Progenitor cell of endocrine pancreas (in vitro differentiated cells): ENCODE measurements around the gene FAT1. TPM values are rescaled to one million over a fixed set of nuclear protein-coding genes. Genes with fewer than 3 reads are reported as not detected.

Experiments
- DNase-seq: peaks from one replicate; pipeline ENCODE4 v3.0.0; 2021; ENCODE audit warnings: low spot score; ENCODE audit not compliant: unreplicated experiment
- H3K27ac Mint-ChIP-seq: 2 replicates; pipeline ENCODE4 v1.8.0; 2021; ENCODE audit warnings: mild to moderate bottlenecking, moderate library complexity, mixed read lengths
- H3K27me3 Mint-ChIP-seq: 2 replicates; pipeline ENCODE4 v1.8.0; 2021; ENCODE audit warnings: mixed read lengths
- H3K36me3 Mint-ChIP-seq: 2 replicates; pipeline ENCODE4 v1.8.0; 2022; ENCODE audit warnings: mixed read lengths; ENCODE audit not compliant: insufficient read depth
- H3K4me1 Mint-ChIP-seq: 2 replicates; pipeline ENCODE4 v1.8.0; 2021; ENCODE audit warnings: low read depth, mixed read lengths
- H3K4me3 Mint-ChIP-seq: 2 replicates; pipeline ENCODE4 v1.8.0; 2021; ENCODE audit warnings: low read depth, mild to moderate bottlenecking, moderate library complexity, mixed read lengths
- H3K9me3 Mint-ChIP-seq: 2 replicates; pipeline ENCODE4 v1.8.0; 2021; ENCODE audit warnings: low read depth, mixed read lengths
- CTCF ChIP-seq: fragments of 200-600 bp; sonication (generic); IDR thresholded peaks from one replicate; pipeline ENCODE4 v1.5.0; 2021; ENCODE audit warnings: antibody characterized with exemption, mild to moderate bottlenecking; ENCODE audit not compliant: unreplicated experiment
- total RNA-seq: library from RNA; stranded (reverse); gene quantifications from 2 replicates; pipeline ENCODE4 v1.2.1, GENCODE V29; 2021

Gene FAT1
- total RNA-seq, 1 donor from 2014 or later, result 264 TPM

DNA sequence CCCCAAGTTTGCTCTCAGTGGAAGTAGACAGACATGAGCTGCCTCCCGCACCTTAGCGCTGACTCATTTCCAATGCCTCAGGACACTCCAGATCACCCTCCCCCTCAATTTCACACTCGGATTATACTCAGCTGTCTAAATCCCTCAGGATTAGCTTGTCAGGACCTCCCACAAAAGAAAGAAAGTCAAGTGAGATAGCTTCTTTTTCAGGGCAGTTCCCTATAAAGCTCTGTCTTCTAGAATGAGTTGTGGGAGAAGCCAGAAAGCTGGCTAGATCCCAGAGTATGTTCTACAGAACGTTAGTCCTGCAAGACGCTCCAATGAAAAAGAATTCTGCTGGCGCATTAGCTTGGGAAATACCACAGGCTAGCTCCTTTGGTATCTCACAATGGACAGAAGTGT lies 117.1 kb downstream of the FAT1 start:
- no peak for DNase-seq
- H3K36me3 Mint-ChIP-seq, result peaks cover 77% of the 10 kb centered on the region
- H3K9me3 Mint-ChIP-seq, result no peaks in the 10 kb centered on the region
- no peaks in the 10 kb centered on the region for H3K27me3 Mint-ChIP-seq
- H3K27ac Mint-ChIP-seq, result peak overlapping the region; percentile 57
- H3K4me3 Mint-ChIP-seq, result no peak overlapping the region
- no peaks in the 10 kb centered on the region for H3K4me1 Mint-ChIP-seq
- no peak for TF ChIP-seq CTCF

DNA sequence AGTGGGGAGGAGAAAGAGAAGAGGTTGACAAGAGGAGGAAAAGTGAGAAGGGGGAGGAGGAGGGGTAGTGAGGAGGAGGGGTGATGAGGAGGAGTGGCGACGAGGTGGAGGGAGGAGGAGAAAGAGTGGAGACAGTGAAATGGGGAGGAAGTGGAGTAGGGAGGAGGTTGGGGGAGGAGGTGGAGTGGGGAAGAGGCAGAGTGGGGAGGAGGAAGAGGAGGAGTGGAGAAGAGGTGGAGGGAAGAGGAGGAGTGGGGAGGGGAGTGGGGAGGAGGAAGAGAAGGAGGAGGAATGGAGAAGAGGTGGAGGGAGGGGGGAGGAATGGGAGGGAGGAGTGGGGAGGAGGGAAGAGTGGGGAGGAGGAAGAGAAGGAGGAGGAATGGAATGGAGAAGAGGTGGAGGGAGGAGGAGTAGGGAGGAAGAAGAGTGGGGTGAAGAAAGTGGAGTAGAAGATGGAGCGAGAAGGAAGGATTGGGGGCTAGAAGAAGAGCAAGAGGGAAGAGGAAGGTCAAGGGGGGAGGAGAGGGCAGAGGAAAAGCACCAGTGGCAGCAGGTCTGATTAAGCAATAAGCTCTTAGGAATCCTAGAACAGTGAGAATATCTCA lies 118.3 kb downstream of the FAT1 start:
- Mint-ChIP-seq H3K36me3 (peaks cover 73% of the 10 kb centered on the region), H3K27me3 (no peaks in the 10 kb centered on the region), H3K4me3 (no peak overlapping the region), H3K4me1 (no peaks in the 10 kb centered on the region), H3K27ac (peak overlapping the region; percentile 20), H3K9me3 (no peaks in the 10 kb centered on the region)
- no peak for TF ChIP-seq CTCF
- no peak for DNase-seq

GRCh38 chr4:186604124-186604807 lies 119.4 kb downstream of the FAT1 start:
- Mint-ChIP-seq H3K36me3 (peaks cover 73% of the 10 kb centered on the region), H3K4me1 (no peaks in the 10 kb centered on the region), H3K9me3 (no peaks in the 10 kb centered on the region), H3K4me3 (no peak overlapping the region), H3K27me3 (no peaks in the 10 kb centered on the region), H3K27ac (no peak overlapping the region)
- DNase-seq, result no peak
- TF ChIP-seq CTCF, result no peak

- no peak for DNase-seq
- no peak for TF ChIP-seq CTCF
- no peak overlapping the region for H3K27ac Mint-ChIP-seq
- H3K4me1 Mint-ChIP-seq, result no peaks in the 10 kb centered on the region
- H3K36me3 Mint-ChIP-seq, result peaks cover 63% of the 10 kb centered on the region
- H3K4me3 Mint-ChIP-seq, result no peak overlapping the region
- no peaks in the 10 kb centered on the region for H3K9me3 Mint-ChIP-seq
- no peaks in the 10 kb centered on the region for H3K27me3 Mint-ChIP-seq
These were observed 120.7 kb downstream of the FAT1 start for GRCh38 chr4:186602978-186603377.

- TF ChIP-seq CTCF, result no peak
- no peak for DNase-seq
- Mint-ChIP-seq H3K9me3 (no peaks in the 10 kb centered on the region), H3K4me3 (no peak overlapping the region), H3K36me3 (peaks cover 64% of the 10 kb centered on the region), H3K4me1 (no peaks in the 10 kb centered on the region), H3K27ac (no peak overlapping the region), H3K27me3 (no peaks in the 10 kb centered on the region)
These were observed 124.2 kb downstream of the FAT1 start for GRCh38 chr4:186599483-186599882.
